Endothelial cell of umbilical vein (primary cell): ENCODE data around the gene ATP6V0C. TPM values are rescaled to one million over a fixed set of nuclear protein-coding genes. Genes with fewer than 3 reads are reported as not detected.

ENCODE experiments used
- BruUV-seq: library from RNA; stranded (reverse); fragments of 400-500 nt; replicated peaks from 2 replicates; lab custom pipeline; 2021; lab: Mats Ljungman, UMichigan
- CTCF ChIA-PET: fragments of 300-600, 350-600 bp; sonication (Branson Sonifier 250); formaldehyde crosslinking; loops from one replicate; lab custom pipeline; 2021; ENCODE audit warnings: antibody characterized with exemption, inconsistent platforms; lab: Charles Lee
- POLR2A ChIA-PET: fragments of 300-600, 350-600 bp; sonication (Branson Sonifier 250); formaldehyde crosslinking; loops from one replicate; lab custom pipeline; 2021; ENCODE audit warnings: antibody characterized with exemption, inconsistent platforms; lab: Charles Lee
- DNase-seq: peaks from one replicate; pipeline ENCODE4 v3.0.0-alpha.2; 2011; ENCODE audit warnings: low read depth, low spot score
- FAIRE-seq: peaks from 2 replicates; lab custom pipeline; 2011; peaks lifted over from hg19 to GRCh38; lab: Jason Lieb, UNC
- H2AFZ ChIP-seq: 2 replicates; pipeline ENCODE4 v1.6.0; 2012; ENCODE audit warnings: low read depth, low read length, control low read depth, inconsistent platforms
- H3K27ac ChIP-seq: 2 replicates; pipeline ENCODE4 v1.5.1; 2011; ENCODE audit warnings: low read depth, mild to moderate bottlenecking, control low read depth, low read length, moderate library complexity; ENCODE audit not compliant: insufficient read depth
- H3K27me3 ChIP-seq, 2 experiments: 2 replicates each; pipeline versions ENCODE4 v1.6.0 to v1.6.1; 2011; ENCODE audit warnings: low read length in 2 of 2, mixed read lengths in 1 of 2; ENCODE audit not compliant: control insufficient read depth in 2 of 2, insufficient read depth in 2 of 2
- H3K36me3 ChIP-seq, 2 experiments: 2 replicates in 1 of 2; 3 replicates in 1 of 2; pipeline ENCODE4 v1.5.1; 2011; ENCODE audit warnings: low read length in 2 of 2, mild to moderate bottlenecking in 1 of 2, moderate library complexity in 1 of 2; ENCODE audit not compliant: control insufficient read depth in 2 of 2, insufficient read depth in 2 of 2; ENCODE audit errors: extremely low read depth in 1 of 2
- H3K4me1 ChIP-seq: 3 replicates; pipeline ENCODE4 v1.5.1; 2011; ENCODE audit warnings: mild to moderate bottlenecking, low read length; ENCODE audit not compliant: control insufficient read depth, insufficient read depth; ENCODE audit errors: extremely low read depth
- H3K4me2 ChIP-seq: 2 replicates; pipeline ENCODE4 v1.6.1; 2011; ENCODE audit warnings: low read length, control low read depth, mixed read lengths; ENCODE audit not compliant: insufficient read depth
- H3K4me3 ChIP-seq, 3 experiments: fragments of 200-600 bp in 1 of 3; sonication (generic), shearing (Covaris generic) in 1 of 3; replicated peaks in 1 of 3; 2 replicates each; pipeline ENCODE4 v1.5.1; 2011 to 2016; ENCODE audit warnings: control low read depth in 3 of 3, low read length in 3 of 3, mild to moderate bottlenecking in 2 of 3, inconsistent platforms in 1 of 3, low read depth in 1 of 3, moderate library complexity in 1 of 3; ENCODE audit not compliant: insufficient read depth in 1 of 3
- H3K79me2 ChIP-seq: 2 replicates; pipeline ENCODE4 v1.6.0; 2012; ENCODE audit warnings: low read length, inconsistent platforms; ENCODE audit not compliant: control insufficient read depth, insufficient read depth
- H3K9ac ChIP-seq: replicated peaks from 2 replicates; pipeline ENCODE3; 2011; ENCODE audit warnings: low read length, control low read depth; ENCODE audit not compliant: insufficient read depth; ENCODE audit errors: extremely low read depth
- H3K9me1 ChIP-seq: replicated peaks from 3 replicates; pipeline ENCODE4 v1.6.0; 2011; ENCODE audit warnings: mild to moderate bottlenecking, low read length; ENCODE audit not compliant: control insufficient read depth, insufficient read depth; ENCODE audit errors: extremely low read depth
- H3K9me3 ChIP-seq: replicated peaks from 2 replicates; pipeline ENCODE4 v1.5.1; 2012; ENCODE audit warnings: low read length, inconsistent platforms; ENCODE audit not compliant: control insufficient read depth, insufficient read depth
- H4K20me1 ChIP-seq: replicated peaks from 2 replicates; pipeline ENCODE3; 2011; ENCODE audit warnings: mild to moderate bottlenecking, low read length; ENCODE audit not compliant: control insufficient read depth, insufficient read depth; ENCODE audit errors: extremely low read depth
- EZH2 ChIP-seq: IDR thresholded peaks from 2 replicates; pipeline ENCODE4 v1.6.1; 2012; ENCODE audit warnings: borderline replicate concordance, low read depth, mild to moderate bottlenecking, moderate library complexity, low read length, inconsistent platforms; ENCODE audit not compliant: severe bottlenecking
- FOS ChIP-seq: IDR thresholded peaks from 2 replicates; pipeline ENCODE4 v1.6.1; 2011; ENCODE audit warnings: mild to moderate bottlenecking, low read length, moderate library complexity, borderline replicate concordance; ENCODE audit not compliant: insufficient read depth
- GATA2 ChIP-seq: IDR thresholded peaks from 2 replicates; pipeline ENCODE4 v1.7.0; 2011; ENCODE audit warnings: low read depth, mild to moderate bottlenecking, moderate library complexity, mixed read lengths, low read length; ENCODE audit not compliant: insufficient read length, insufficient read depth
- JUN ChIP-seq: IDR thresholded peaks from 2 replicates; pipeline ENCODE4 v1.6.1; 2011; ENCODE audit warnings: borderline replicate concordance, low read depth; ENCODE audit not compliant: insufficient read length, insufficient read depth
- MYC ChIP-seq: IDR thresholded peaks from one replicate; pipeline ENCODE4 v1.6.1; 2011; ENCODE audit warnings: mild to moderate bottlenecking, low read depth, low read length
- POLR2A ChIP-seq: IDR thresholded peaks from 2 replicates; pipeline ENCODE4 v1.6.1; 2012; ENCODE audit warnings: low read depth, mild to moderate bottlenecking, control low read depth, low read length
- POLR2AphosphoS5 ChIP-seq: IDR thresholded peaks from 2 replicates; pipeline ENCODE4 v1.6.1; 2012; ENCODE audit warnings: low read depth, mild to moderate bottlenecking, control low read depth, low read length, moderate library complexity; ENCODE audit not compliant: insufficient read depth
- dilution Hi-C: fragments of 300-500 bp; cut with MboI; formaldehyde crosslinking; loops from one replicate; pipeline ENCODE4 v1.15.0; 2019; ENCODE audit warnings: low sequenced_read_pairs; ENCODE audit not compliant: extremely low pct_ligation_motif_present
- intact Hi-C: fragments of 100-400 bp; cut with micrococcal nuclease; formaldehyde crosslinking; loops from one replicate; pipeline ENCODE4 v1.10.0; 2022
- polyA plus RNA-seq, 4 experiments: library from polyadenylated mRNA; depleted of rRNA in 3 of 4; stranded (reverse) in 3 of 4; unstranded in 1 of 4; fragments of >200 nt; gene quantifications; 2 replicates each; pipeline versions ENCODE4 v1.2.1 to v1.2.3, GENCODE V29; 2011 to 2012; ENCODE audit warnings: missing spikeins in 1 of 4
- total RNA-seq: library from RNA; stranded (reverse); gene quantifications from 2 replicates; pipeline ENCODE4 v1.2.3, GENCODE V29; 2021
- TF ChIP-seq, protein P1 (sequence below): IDR thresholded peaks from 2 replicates; pipeline ENCODE4 v1.6.1; 2011; ENCODE audit not compliant: insufficient read depth, insufficient read length
- TF ChIP-seq, protein P2 (sequence below), 2 donors: IDR thresholded peaks; 1 replicate in 1 of 2; 2 replicates in 1 of 2; pipeline ENCODE4 v1.5.1; 2011; ENCODE audit warnings: low read length in 2 of 2, mild to moderate bottlenecking in 2 of 2, moderate library complexity in 2 of 2, control low read depth in 1 of 2, inconsistent platforms in 1 of 2, low read depth in 1 of 2; ENCODE audit not compliant: insufficient read depth in 1 of 2; ENCODE audit errors: extremely low read depth in 1 of 2

ATP6V0C gene
- total and polyA plus RNA-seq, 2 donors (not counting 3 experiments of a cell fraction or from before 2014, with no cell fraction given), result 146 to 194 TPM

DNA sequence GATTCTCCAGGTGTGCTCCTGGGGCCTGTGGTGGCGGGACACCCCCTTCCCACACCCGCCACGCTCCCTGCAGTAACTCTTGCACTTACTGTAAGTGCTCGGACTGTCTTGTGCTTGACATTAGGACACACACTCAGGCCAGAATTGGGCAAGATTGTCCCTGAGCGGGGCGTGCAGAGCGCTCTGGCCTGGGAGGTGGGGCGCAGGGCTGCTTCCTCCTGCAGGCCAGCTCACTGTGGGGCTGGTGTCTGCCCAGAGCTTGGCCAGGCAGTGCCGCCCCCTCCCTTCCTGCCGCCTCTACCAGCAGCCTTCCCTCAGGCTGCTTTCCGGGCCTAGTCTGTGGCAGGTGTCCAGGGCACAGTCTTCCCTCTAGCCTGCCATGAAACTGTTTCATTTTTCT, 6.1 kb upstream of the ATP6V0C start:
- no peak overlapping the region for H3K27ac ChIP-seq
- H3K9me1 ChIP-seq, result no peaks in the 10 kb centered on the region
- no peak overlapping the region for H2AFZ ChIP-seq
- DNase-seq (no peak), FAIRE-seq (no peak)
- no peaks in the 10 kb centered on the region for H3K4me1 ChIP-seq
- BruUV-seq, result no TSS peak
- dilution Hi-C loops (no loop called here), intact Hi-C loops (no loop called here)
- H3K36me3 ChIP-seq, result no peaks in the 10 kb centered on the region
- no peak overlapping the region for H3K9ac ChIP-seq
- POLR2A ChIA-PET, result no interaction called here
- H3K4me2 ChIP-seq, result no peak overlapping the region
- no peaks in the 10 kb centered on the region for H3K9me3 ChIP-seq
- TF ChIP-seq JUN (no peak), POLR2A (no peak), FOS (no peak), MYC (no peak), POLR2AphosphoS5 (no peak), GATA2 (no peak), EZH2 (no peak)
- TF ChIP-seq, protein P1, sequence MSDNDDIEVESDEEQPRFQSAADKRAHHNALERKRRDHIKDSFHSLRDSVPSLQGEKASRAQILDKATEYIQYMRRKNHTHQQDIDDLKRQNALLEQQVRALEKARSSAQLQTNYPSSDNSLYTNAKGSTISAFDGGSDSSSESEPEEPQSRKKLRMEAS, result no peak
- TF ChIP-seq, protein P2, sequence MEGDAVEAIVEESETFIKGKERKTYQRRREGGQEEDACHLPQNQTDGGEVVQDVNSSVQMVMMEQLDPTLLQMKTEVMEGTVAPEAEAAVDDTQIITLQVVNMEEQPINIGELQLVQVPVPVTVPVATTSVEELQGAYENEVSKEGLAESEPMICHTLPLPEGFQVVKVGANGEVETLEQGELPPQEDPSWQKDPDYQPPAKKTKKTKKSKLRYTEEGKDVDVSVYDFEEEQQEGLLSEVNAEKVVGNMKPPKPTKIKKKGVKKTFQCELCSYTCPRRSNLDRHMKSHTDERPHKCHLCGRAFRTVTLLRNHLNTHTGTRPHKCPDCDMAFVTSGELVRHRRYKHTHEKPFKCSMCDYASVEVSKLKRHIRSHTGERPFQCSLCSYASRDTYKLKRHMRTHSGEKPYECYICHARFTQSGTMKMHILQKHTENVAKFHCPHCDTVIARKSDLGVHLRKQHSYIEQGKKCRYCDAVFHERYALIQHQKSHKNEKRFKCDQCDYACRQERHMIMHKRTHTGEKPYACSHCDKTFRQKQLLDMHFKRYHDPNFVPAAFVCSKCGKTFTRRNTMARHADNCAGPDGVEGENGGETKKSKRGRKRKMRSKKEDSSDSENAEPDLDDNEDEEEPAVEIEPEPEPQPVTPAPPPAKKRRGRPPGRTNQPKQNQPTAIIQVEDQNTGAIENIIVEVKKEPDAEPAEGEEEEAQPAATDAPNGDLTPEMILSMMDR (IDR thresholded peaks at IDR 0.05; ENCODE audit: extremely low read depth in 1 of 2, insufficient read depth in 1 of 2, low read depth in 1 of 2, low read length in 2 of 2), result no peak
- H4K20me1 ChIP-seq, result no peaks in the 10 kb centered on the region
- CTCF ChIA-PET, result no interaction called here
- no peaks in the 10 kb centered on the region for H3K79me2 ChIP-seq
- no peak overlapping the region for H3K4me3 ChIP-seq
- H3K27me3 ChIP-seq, result no peaks in the 10 kb centered on the region
